ENCODE results near the gene ANO6.

ANO6 gene

DNA sequence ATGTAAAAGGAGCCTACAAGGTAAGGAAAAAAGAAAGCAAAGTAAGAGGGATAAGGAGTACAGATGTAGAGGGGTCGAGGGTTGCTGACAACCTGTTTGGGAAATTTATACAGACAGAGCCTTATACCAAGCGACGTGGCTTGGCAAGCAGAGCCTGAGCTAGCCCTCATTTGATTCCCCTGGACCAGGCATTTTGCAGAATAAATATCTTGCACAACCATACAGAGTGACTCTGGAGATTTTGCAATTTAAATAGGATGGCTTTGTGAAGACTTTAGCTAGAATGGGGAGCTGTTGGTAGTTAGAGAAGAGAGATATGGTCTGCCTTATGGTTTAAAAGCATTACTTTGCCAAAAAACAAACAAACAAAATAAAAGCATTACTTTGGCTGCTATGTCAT, 11.1 kb upstream of the ANO6 start:
- Mint-ChIP-seq H3K36me3 (no peaks in the 10 kb centered on the region), H3K4me3 (no peak overlapping the region), H3K27ac (no peak overlapping the region), H3K4me1 (peaks cover 17% of the 10 kb centered on the region), H3K9me3 (no peaks in the 10 kb centered on the region)
- ATAC-seq, result no peak
- DNase-seq (ENCODE audit: low spot score in 2 of 2), result no peak

DNA sequence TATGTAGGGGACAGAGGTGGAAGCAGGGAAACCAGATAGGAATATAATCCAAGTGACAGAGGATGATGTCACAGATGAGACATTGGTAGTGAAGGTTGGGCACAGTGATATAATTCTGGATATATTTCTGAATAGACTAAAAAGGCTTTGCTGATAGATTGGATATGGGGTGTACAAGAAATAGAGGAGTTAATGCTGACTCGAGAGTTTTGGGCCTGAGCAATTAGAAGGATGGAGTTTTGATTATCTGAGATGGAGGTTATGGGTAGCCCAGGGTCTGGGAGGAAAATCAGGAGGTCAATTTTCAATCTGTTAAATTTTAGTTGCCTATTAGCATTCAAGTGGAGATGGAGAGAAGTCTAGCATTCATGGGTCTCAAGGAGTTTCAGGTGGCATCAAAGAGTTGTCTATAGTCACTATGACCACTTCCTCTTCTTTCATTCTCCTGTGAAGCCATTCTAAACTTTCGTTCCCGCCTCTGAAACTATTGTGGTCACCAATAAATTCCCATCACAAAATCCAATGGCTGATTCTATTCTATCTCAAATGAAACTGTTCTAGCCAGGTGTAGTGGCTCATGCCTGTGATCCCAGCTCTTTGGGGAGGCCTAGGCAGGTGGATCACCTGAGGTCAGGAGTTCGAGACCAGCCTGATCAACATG, 10.6 kb upstream of the ANO6 start:
- H3K4me3 Mint-ChIP-seq, result no peak overlapping the region
- no peaks in the 10 kb centered on the region for H3K36me3 Mint-ChIP-seq
- no peak for DNase-seq (ENCODE audit: low spot score in 2 of 2)
- ATAC-seq, result no peak
- no peak overlapping the region for H3K27ac Mint-ChIP-seq
- peaks cover 13% of the 10 kb centered on the region for H3K4me1 Mint-ChIP-seq
- no peaks in the 10 kb centered on the region for H3K9me3 Mint-ChIP-seq

DNA sequence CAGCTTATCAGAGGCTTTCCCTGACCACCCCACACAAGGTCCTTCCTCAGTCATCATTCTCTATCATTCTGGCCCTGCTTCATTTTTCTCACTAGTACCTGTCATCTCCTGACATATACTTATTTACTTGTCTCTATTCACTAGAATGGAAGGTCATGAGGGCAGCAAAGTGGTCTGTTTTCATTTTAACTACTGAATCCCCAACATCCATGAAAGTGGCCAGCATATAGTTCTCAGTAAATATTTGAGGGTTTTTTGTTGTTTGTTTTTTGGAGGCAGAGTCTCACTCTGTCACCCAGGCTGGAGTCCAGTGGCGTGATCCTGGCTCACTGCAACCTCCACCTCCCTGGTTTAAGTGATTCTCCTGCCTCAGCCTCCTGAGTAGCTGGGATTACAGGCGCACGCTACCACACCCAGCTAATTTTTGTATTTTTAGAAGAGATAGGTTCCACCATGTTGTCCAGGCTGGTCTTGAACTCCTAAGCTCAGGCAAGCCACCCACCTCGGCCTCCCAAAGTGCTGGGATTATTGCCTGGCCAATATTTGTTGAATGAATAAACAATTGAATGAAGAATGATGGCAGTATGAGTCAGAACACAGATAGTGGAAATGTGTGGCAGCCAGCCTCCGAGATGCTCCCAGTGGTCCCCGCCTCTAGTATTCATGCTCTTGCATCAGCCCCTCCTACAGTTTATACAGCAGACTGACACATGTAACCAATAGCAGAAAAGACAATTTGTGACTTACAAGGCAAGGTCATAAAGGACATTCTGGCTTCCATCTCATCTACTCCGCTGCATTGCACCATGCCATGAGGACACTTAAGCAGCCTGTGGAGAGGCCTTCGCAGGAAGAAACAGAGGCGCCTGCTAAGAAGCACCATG, 7.0 kb upstream of the ANO6 start:
- Mint-ChIP-seq H3K9me3 (no peaks in the 10 kb centered on the region), H3K4me1 (peaks cover 5% of the 10 kb centered on the region), H3K27ac (no peak overlapping the region), H3K36me3 (no peaks in the 10 kb centered on the region), H3K4me3 (no peak overlapping the region)
- no peak for DNase-seq (ENCODE audit: low spot score in 2 of 2)
- no peak for ATAC-seq

DNA sequence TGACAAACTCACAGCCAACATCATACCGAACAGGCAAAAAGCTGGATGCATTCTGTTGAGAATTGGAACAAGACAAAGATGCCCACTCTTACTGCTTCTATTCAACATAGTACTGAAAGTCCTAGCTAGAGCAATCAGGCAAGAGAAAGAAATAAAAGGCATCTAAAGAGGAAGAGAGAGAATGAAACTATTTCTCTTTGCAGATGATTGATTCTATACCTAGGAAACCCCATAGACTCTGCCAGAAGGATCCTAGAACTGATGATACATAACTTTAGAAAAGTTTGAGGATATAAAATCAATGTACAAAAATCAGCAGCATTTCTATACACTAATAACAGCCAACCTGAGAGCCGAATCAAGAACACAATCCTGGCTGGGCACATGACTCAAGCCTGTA, 6.1 kb upstream of the ANO6 start:
- H3K4me3 Mint-ChIP-seq, result no peak overlapping the region
- ATAC-seq, result no peak
- H3K27ac Mint-ChIP-seq, result no peak overlapping the region
- H3K36me3 Mint-ChIP-seq, result no peaks in the 10 kb centered on the region
- H3K9me3 Mint-ChIP-seq, result no peaks in the 10 kb centered on the region
- H3K4me1 Mint-ChIP-seq, result peaks cover 10% of the 10 kb centered on the region
- DNase-seq (ENCODE audit: low spot score in 2 of 2), result no peak

DNA sequence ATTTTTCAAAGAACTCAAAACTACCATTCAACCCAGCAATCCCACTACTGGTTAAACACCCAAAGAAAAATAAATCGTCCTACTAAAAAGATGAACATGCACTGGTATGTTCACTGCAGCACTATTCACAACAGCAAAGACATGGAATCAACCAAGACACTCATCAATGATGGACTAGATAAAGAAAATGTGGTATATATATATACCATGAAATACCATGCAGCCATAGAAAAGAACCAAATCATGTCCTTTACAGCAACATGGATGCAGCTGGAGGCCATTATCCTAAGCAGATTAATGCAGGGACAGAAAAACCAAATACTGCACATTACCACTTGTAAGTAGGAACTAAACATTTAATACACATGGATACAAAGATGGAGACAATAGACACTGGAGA, 3.8 kb upstream of the ANO6 start:
- ATAC-seq (no peak), DNase-seq (ENCODE audit: low spot score in 2 of 2) (no peak)

DNA sequence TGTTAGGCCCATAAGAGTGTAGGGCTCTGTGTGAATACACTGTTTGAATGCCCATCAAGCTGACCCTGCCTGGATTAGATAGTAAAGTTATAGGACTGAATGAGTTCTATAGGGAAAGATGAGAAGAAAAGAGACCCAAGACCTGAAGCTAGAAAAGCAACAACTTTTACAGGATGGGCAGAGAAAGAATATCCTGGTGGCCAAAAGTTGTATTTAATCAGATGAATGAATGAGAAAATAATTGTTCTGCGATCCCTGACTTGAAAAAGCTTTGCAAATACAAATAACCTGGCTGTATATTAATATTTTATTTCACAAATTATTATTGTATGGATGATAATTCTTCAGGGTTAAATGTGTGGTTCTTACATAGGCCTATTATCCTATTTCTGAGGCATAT, 2.8 kb upstream of the ANO6 start:
- ATAC-seq (no peak), DNase-seq (ENCODE audit: low spot score in 2 of 2) (no peak)
- Mint-ChIP-seq H3K4me3 (no peak overlapping the region), H3K4me1 (peaks cover 30% of the 10 kb centered on the region), H3K27ac (no peak overlapping the region), H3K9me3 (no peaks in the 10 kb centered on the region), H3K36me3 (peaks cover 6% of the 10 kb centered on the region)

More for the DNA sequence above, 3.8 kb upstream of the ANO6 start:
- no peak overlapping the region for H3K4me3 Mint-ChIP-seq
- peaks cover 21% of the 10 kb centered on the region for H3K4me1 Mint-ChIP-seq
- H3K9me3 Mint-ChIP-seq, result no peaks in the 10 kb centered on the region
- H3K36me3 Mint-ChIP-seq, result peaks cover 6% of the 10 kb centered on the region
- no peak overlapping the region for H3K27ac Mint-ChIP-seq

DNA sequence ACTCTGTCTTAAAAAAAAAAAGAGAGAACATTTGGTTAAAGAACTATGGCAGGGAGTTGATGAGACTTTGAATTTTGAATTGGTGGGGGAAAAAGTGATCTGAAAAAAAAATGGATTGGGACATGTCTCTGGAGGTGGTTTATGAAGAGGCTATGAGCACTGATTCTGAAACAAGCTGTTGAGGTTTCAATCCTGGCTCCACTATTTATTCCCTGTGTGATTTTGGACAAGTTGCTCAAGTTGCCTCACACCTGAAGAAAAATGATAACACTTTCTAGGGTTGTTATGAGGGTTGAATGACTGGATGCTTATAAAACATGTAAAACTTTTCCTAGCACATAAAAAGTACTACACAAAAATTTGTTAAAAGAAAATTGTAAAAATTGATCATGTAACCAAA, 1.8 kb upstream of the ANO6 start:
- Mint-ChIP-seq H3K36me3 (peaks cover 6% of the 10 kb centered on the region), H3K4me3 (no peak overlapping the region), H3K9me3 (no peaks in the 10 kb centered on the region), H3K4me1 (peaks cover 35% of the 10 kb centered on the region), H3K27ac (no peak overlapping the region)
- DNase-seq (ENCODE audit: low spot score in 2 of 2) (no peak), ATAC-seq (no peak)

DNA sequence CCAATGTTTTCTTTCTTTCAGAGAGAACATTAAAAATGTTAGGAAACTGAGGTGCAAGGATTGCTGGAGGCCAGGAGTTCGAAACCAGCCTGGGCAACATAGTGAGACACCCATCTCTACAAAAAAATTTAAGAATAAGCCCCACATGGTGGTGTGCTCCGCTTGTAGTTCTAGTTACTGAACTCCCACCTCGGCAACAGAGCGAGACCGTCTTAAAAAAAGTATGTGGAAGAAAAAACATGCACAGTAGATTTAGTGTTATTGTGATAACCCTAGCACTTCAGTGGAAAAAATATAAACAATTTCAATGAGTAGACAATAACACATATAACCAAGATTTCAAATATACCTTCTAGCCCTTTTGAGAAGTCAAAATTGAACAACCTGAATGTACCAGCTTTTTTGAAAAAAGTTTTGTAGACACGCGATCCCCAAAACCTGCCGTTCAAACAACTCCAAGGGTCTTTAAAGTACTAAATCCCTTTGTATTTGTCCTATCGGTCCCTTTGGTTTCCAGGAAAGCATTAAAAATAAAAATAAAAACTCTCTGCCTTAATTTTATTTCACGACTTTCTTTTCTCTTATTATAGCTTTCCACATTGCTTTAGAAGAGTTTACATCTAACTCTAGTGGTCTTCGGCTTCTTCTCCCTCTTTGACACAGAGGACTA, 1.0 kb upstream of the ANO6 start:
- Mint-ChIP-seq H3K9me3 (no peaks in the 10 kb centered on the region), H3K4me1 (peaks cover 32% of the 10 kb centered on the region), H3K4me3 (peak overlapping the region; percentile 92), H3K27ac (peak overlapping the region; percentile 95), H3K36me3 (peaks cover 6% of the 10 kb centered on the region)
- DNase-seq (ENCODE audit: low spot score in 2 of 2) (no peak), ATAC-seq (no peak)

DNA sequence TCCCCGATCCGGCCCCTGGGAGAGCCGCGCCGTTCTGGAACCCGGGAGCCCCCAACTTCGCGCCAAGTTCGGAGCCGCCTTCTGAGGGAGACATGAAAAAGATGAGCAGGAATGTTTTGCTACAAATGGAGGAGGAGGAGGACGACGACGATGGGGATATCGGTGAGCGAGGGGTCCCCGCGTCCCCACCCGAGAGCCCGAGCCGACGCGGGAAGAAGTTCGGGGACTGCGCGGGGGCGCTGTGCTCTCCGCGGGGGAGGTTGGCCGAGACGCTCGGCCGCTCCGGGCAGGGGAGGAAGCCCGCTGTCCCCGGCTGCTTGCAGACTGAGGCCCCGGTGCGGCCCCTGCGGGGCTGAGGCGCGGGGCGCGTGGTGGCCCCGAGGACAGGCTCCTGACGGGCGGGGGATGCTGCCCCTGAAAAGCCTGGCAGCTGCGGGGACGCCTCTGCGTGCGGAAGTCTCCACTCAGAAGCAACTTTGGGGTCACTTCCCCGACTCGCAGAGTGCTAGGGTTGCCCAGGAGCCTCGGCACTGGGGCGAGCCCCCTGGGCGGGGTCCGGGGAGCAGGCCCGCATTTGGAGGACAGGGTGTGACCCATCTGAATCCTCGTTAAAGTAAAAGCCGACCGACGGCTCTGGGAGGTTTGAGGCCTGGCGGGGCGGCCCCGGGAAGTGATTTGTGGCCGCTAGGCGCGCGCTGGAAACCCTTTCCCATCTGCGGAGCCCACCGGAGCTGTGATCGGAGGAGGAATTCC, 511 bp downstream of the ANO6 start:
- Mint-ChIP-seq H3K4me1 (peaks cover 44% of the 10 kb centered on the region), H3K27ac (peak overlapping the region; percentile 95), H3K36me3 (peaks cover 6% of the 10 kb centered on the region), H3K9me3 (no peaks in the 10 kb centered on the region), H3K4me3 (peak overlapping the region; percentile 92)
- ATAC-seq, result peak; percentile 69
- DNase-seq (ENCODE audit: low spot score in 2 of 2), result peak; percentile 43 to 83

DNA sequence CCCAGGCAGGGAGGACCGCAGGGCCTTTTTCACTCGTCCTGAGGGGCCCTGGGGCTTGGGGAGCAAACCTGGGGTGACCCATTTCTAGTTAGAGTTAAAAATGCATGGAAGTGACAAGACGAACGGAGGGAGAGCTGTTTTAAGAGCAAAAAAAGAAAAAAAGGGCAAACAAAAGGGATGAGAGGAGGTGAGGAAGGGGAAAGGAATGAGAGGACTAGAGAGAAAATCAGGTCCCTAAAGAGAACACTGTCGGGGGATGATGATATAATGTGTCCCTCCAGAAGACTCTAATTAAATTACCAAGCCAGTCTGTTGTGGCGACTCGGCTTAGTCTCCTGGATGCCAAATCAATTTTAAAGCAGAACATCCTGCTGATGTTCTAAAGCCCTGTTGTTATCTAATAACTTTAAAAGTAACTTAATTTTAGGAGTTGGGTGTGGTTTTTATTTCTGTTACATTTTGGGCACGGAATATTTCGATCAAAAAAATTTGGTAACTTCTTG, 1.1 kb downstream of the ANO6 start:
- no peak for DNase-seq (ENCODE audit: low spot score in 2 of 2)

DNA sequence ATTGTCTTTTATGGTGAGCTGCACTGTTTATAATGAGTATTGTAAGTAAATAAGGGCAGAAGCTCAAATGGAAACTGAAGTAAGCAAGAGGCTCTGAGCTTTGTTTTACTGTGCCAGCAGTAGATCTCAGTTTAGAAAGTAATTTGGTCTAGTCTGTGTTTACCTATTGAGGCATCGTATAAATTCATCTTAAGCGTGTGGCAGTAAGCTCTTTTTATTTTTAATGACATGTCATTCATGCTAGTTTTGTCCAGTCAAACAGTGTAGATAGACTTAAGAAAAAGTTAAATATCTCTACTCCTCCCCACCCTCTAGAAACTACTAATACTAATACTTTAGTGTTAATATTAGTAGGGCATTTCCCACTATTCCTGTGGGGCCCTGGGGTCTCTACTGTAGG, 2.0 kb downstream of the ANO6 start:
- DNase-seq (ENCODE audit: low spot score in 2 of 2), result no peak

More for the DNA sequence above, 1.1 kb downstream of the ANO6 start:
- peaks cover 6% of the 10 kb centered on the region for H3K36me3 Mint-ChIP-seq
- H3K27ac Mint-ChIP-seq, result peak overlapping the region; percentile 95
- peaks cover 47% of the 10 kb centered on the region for H3K4me1 Mint-ChIP-seq
- peak overlapping the region; percentile 92 for H3K4me3 Mint-ChIP-seq
- ATAC-seq, result no peak
- H3K9me3 Mint-ChIP-seq, result no peaks in the 10 kb centered on the region

DNA sequence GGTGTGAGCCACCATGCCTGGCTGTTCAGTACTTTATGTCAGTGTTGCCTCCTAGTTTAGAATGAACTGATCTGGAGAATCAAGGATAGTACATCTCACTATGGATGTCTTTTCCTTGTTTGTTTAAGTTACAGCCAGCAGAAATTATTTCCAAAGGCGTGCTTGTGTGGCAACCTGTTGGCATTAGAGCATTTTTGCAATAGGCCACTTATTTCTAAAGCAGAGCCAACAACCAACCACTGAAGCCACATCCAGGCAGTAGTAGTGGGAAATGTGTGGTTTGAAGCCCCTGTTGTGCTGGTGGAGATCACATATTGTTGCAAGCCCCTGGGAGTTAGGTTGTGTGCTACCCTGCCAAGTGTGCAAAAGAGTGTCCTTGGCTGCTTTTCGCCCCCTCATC, 3.7 kb downstream of the ANO6 start:
- Mint-ChIP-seq H3K4me3 (no peak overlapping the region), H3K27ac (no peak overlapping the region), H3K9me3 (no peaks in the 10 kb centered on the region), H3K4me1 (peaks cover 66% of the 10 kb centered on the region), H3K36me3 (peaks cover 6% of the 10 kb centered on the region)
- DNase-seq (ENCODE audit: low spot score in 2 of 2), result no peak
- ATAC-seq, result no peak

More for the DNA sequence above, 2.0 kb downstream of the ANO6 start:
- Mint-ChIP-seq H3K36me3 (peaks cover 6% of the 10 kb centered on the region), H3K4me3 (peak overlapping the region; percentile 92), H3K9me3 (no peaks in the 10 kb centered on the region), H3K27ac (no peak overlapping the region), H3K4me1 (peaks cover 54% of the 10 kb centered on the region)
- no peak for ATAC-seq

DNA sequence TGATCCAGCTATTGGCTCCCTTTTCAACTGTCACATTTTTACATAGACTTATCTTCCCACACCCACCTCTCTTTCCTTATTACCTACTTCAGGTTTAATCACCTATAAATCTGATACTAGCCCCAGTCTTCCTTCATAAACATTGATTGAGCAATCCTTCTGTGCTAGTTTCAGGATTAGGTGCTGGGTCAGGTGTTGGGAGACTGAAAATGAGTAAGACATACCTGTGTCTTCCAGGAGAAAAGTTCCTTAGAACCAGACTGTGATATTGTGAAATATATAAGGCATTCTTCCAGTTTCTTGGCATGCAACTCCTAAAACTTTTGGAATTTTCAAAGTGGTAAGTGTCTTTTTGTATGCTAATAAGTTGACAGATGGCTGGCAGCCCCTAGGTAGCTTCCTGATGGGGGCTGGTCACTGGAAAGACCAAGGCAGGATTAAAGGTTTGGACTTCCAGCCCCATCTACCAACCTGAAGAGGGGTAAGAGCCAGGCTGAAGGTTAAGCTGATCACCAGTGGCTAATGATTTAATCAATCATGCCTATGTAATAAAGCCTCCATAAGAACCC, 4.6 kb downstream of the ANO6 start:
- DNase-seq (ENCODE audit: low spot score in 2 of 2) (no peak), ATAC-seq (no peak)
- Mint-ChIP-seq H3K4me1 (peaks cover 60% of the 10 kb centered on the region), H3K36me3 (peaks cover 2% of the 10 kb centered on the region), H3K27ac (no peak overlapping the region), H3K9me3 (no peaks in the 10 kb centered on the region), H3K4me3 (no peak overlapping the region)

DNA sequence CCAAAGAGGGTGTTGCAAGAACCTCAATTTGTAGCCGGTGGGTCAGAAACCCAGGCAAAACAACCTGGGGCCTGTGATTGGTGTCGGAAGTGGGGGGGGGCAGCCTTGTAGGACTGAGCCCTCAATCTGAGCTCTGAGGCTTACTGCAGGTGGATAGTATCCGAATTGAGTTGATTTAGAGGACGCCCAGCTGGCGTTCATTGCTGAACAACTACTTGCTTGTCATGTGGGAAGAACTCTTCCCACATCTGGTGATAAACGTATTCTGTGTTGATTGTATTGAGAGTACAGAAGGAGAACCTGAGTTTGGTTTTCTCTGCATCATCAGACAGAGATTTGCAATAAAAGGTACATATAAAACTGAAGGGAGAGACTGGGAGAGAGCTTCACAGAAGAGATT, 5.1 kb downstream of the ANO6 start:
- Mint-ChIP-seq H3K36me3 (no peaks in the 10 kb centered on the region), H3K27ac (no peak overlapping the region), H3K4me3 (no peak overlapping the region), H3K9me3 (no peaks in the 10 kb centered on the region), H3K4me1 (peaks cover 60% of the 10 kb centered on the region)
- DNase-seq (ENCODE audit: low spot score in 2 of 2), result no peak
- ATAC-seq, result no peak

DNA sequence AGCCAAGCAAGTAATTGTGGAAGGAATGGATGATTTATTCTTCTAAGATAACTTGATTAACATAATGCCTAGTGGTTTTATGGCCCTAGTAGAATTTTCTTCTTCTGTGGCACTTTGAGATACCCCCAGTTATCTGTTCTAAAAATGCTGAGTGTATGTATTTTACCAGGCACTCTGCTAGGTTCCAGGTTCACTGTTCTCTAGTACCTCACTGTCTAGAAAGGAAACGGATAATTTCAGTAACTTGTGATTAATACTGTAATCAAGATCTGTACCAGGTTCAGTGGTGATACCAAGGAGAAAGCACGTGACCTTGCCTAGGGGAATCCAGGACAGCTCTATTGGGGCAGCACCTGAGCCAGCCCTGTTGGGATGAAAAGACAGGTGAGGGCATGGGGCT, 8.0 kb downstream of the ANO6 start:
- Mint-ChIP-seq H3K4me3 (no peak overlapping the region), H3K36me3 (peaks cover 10% of the 10 kb centered on the region), H3K9me3 (no peaks in the 10 kb centered on the region), H3K27ac (no peak overlapping the region), H3K4me1 (peaks cover 59% of the 10 kb centered on the region)
- peak; percentile 43 for ATAC-seq
- no peak for DNase-seq (ENCODE audit: low spot score in 2 of 2)

Data from stimulated activated effector memory CD8-positive, alpha-beta T cell treated with anti-CD3 and anti-CD28 coated beads, Interleukin-12 subunit alpha, Interleukin-12 subunit beta, amount 100 ng/mL, for 72 hours (primary cell).